Measurements from ENCODE around the gene NPM3.
A peak's percentile ranks its signal among the peaks of the same experiment; 100 is the strongest.

NPM3 gene

DNA sequence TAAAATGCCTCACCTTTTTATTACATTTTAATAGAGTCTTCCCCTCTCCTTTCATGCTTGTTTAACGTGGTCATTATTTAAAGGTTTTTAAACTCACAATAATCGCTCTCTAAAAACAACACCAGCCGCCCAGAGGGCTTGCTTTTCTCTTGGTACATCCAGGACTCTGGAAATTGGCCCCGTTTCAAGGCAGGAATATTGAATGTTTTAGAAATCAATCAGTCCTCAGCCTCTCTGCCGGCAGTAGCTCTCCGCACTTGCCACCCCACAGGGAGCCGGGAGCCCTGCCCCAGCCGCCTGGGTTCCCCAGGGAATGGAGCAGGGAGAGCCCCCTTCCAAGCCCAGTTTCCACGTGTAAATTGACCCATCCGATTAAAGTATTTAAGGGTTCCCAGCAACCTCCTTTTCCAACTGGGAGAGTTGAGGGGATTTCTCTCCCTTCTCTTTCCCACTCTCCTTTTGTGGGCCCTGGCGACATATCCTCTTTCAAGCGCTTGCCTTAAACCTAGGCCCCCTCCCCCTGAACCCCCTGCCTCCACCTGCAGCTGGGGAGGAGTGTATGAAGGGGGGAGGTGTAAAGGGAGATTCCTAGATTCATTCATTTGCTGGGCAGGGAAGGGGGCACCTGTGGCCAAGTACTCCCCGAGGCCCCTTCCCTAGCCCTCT is 9.2 kb downstream of the NPM3 start:
- DNase-seq = no peak

DNA sequence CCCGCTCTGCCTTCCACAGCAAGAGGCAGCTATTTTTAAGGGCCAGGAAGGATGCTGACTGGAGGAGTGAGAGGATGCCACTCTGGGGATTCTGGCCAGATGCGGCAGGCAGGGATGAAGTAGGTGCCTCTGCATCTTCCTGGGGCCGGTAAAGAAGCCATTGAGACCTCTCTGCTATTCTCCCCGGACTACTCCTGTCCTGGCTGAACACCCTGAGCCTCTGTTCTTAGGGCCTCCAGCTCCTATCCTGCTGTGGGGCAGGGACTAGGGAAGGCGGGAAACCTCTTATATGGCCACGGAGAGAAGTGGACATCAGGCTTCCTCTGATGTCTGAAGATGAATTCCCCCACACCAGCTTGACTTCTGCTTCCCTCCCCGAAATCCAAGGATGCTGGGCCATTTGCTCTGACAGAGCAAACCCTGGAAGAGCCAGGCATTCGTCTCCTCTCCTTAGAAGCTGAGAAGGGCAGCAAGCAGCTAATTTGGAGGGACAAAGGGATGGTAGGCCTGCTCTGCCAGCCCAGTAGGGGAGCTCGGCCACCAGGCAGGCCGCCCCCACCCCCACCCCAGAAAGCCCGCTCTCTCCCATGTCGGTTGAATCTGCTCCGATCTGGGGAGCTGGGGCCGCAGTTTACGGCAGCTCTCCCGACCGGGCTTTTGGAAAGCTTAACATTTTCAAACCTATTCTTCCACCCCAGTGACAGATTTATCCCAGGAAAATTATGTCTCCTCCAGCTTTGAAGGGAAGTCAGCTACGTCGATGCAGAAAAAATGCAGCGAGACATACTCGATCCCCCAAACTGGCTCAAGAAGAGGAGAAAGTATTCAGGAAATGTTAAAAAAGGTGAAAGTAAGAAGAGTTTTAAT is 10.1 kb downstream of the NPM3 start:
- no peak for DNase-seq

DNA sequence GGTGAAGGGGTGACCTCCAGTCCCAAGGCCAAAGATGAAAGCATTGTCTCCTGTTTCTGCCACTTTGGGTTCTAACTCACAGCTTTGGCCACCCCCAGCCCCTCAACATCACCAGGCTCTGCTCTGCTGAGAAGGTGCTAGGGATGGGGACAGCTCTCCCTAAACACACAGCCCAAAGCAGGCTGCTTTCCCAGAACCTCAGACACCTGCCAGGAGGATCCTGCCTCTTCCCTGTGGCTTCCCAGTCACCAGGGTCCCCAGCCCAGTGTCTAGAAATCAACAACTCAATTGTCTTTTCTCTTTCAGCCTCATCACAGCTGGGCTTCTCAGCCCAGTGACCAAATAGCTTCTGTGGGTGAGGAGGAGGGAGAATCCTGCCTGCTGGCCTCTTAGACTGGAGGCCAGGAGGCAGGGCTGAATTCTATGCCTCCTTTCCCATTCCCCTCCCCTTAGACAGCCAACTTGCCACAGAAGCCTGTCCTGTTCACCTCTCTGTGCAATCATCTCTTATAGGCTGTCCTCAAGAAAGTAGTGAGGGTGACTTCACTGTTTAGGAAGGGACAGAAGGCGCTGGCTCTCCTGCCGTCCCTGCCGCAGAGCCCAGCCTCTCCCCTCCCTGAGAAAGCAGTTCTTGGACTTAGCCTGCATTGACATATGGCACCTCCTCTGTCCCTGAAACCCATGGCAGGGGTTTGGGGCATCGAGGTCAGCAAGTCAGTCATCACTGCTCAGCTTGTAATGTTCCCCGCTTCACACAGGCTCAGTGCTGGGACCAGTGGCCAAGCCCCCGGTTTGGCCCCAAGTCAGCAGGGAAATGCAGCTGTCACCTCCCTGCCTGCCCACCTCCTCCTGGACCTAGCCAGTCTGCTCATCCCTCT is 11.0 kb downstream of the NPM3 start:
- no peak for DNase-seq

DNA sequence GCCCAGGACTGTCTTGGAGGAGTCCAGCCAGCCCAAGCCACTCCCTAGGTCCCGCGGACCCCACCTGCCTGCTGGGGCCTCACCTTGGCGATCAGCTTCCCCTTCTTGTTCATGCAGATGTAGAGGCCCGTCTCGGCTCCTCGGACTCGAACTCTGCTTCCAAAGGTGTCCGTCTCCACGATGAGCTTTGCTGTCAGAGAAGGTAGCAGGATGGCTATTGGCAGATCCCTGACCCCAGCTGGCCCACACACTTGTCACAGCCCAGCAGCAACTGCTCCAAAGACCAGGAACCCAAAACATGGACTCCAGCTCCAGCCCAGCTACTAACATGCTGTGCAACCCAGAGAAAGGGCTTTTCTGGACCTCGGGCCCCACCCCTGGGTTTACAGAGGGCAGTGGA is 11.9 kb downstream of the NPM3 start:
- DNase-seq = no peak

DNA sequence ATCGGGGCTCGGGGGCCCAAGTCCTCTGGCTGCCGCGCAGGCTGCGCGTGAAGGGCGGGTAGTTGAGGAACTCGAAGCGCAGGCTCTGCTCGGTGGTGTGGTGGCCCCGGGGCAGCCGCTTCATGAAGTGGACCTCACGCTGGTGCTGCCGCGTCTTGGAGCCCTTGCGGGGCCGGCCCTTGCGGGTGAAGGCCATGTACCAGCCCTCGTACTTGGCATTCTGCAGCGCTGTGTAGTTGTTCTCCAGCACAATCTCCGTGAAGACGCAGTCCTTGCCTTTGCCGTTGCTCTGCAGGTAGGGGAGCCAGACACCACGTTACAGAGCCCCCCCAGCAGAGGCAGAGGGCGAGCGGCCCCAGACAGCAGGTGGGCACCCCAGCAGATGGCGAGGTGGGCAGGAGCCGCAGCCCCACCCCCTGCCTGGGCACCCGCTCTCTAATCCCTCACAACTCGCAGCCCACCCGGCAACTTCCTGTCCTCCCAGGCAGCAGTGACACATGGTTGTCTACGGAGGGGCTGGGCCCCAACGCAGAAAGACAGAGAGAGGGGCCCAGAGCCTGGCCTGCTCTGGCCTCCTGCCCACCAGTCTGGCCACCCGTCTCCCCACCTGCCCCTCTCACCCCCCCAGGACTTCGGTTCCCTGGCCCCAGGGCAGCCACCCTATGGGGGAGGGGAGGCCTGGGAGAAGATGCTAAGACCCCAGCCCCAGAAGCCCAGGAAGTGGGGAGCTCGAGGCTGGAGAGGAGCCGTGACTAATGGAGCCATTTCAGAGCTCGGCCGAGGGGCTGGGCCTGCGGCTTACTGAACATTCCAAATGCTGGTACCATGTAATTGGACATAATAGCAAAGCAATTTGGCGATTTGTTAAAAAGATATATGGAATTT is 12.7 kb downstream of the NPM3 start:
- no peak for DNase-seq

DNA sequence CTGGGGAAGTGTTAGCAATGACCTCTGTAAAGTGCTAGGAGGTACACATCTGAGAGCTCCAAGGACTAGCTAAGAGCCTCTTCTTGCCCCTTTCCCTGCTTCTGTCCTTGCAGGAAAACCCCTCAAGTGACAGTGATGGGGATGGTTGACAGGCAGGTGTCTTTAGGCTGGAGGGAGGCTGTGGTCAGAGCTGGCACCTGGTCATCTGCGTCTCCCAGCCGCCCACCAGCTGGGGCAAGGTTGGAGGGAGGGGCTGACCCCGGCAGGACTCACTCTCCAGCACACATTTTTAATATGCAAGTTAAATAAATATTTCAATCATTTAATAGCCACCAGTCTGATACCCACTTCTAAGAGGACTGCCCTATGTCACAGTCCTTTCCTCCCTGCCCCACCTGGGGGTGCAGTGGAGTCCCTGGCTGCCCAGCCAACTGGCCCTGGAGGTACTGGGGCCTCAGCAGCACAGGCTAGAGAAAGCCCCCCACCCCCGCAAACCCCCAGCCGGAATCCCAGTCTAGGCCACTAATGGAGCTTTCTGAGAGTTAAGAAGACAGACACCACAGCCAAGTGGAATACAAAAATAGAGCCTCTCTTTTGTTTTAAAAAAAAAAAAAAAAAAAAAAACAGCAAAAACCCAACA is 13.6 kb downstream of the NPM3 start:
- DNase-seq = no peak

DNA sequence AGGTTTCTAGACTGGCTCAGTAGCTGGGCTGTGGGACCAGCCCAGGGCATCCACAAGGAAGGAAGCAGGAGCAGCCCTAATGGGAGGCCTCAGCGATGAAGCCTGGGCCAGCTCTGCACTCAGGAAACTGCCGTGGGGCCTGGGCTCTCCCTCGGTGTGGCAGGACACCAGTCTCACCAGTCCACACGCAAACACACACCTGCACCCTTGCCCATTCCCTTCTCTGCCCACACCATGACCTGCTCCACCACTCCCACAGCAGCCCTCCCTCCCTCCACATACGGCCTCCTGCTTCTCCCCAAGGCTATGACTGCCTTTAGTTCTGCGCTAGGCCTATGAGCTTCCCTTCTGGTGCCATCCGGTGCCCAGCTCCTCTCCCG is 14.5 kb downstream of the NPM3 start:
- DNase-seq = no peak

DNA sequence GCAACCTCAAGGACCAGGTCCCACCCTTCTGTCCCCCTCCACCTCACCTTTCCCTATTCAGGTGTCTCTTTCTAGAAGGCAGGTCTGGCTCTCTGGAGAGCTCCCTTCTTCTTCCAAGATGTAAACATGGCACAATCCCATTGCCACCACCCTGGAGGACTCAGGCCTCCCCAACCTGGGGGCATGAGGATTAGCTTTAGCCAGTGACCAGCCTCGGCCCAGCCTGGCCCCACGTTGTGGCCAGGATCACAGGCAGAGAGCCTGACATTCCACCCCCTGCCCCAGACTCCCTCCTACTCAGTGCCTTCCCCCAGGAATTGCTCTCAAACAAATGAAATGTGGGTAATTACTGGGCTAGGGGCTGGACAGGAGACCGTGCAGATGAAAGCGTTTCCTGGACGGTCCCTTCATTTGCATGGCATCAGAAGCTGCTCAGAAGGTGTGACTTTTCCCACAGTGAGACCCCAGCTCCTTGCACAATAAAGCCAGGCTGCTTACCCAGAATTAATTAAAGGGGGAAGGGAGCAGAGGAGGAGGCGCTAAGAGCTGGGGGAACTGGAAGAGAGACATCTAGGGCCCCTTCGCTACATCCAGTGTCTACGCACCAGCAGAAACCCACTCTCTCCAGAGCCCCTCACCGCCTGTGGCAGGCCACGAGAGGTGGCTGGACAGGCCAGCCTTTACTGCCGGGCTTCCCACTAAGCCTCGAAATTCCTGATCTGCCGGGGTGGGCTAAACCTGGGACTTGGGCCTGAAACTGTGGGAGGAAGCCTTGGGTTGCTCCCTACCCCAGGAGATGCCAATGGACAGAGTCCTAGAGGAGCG is 15.1 kb downstream of the NPM3 start:
- no peak for DNase-seq

DNA sequence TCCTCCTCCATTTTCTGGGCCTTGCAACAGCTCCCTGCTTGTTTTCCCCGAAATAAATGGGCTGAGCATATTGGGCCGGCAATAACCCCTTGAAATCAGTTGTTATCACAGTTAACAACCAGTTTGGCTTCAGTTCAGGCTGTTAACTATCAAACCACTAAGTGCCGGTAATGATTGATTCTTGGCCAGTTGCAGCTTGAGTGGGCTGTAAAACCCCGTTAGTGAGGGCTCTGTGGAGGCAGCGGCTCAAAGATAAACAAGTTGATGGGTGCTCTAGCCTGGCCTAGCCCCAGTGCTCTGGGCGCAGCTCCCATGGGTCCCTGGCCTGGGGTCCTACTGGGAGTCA is 15.7 kb downstream of the NPM3 start:
- DNase-seq = peak; percentile 75

DNA sequence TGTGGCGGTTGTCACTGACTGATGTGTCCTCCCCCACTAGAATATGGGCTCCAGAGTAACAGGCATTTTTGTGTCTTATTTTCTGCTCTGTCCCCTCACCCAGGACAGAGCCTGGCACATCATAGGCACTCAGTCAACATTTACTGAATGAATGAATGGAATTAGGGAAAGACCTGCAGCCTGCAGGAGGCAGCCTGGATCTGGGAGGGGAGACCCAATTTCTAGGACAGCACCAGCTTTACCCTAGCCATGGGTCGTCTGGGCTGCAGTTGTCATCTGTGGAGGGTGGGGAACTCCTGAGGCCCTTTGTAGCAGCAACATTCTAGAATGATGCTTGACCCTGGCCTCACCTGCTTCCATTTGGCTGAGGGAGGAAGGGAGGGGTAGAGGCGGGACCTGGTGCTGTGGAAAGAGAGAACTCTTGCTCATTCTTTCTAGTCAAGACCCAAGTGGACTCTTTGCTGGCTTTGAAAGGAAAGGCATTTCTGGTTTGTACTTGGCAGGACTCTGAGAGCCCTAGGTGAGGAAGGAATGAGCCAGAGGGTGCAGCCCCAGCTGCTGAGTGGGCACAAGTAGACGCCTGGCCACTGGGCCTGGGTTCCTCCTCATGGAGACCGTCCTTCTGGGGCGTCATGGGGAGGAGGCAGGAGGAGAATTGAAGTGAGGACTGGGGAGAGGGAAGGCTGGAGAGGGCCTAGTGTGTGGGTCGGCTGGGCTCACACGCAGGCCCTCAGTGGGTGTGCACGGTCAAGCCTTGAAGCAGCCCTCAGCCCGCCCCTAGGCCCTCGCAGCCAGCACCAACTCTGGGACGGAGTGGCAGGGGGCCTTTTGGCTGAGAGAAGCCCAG is 16.3 kb downstream of the NPM3 start:
- no peak for DNase-seq

DNA sequence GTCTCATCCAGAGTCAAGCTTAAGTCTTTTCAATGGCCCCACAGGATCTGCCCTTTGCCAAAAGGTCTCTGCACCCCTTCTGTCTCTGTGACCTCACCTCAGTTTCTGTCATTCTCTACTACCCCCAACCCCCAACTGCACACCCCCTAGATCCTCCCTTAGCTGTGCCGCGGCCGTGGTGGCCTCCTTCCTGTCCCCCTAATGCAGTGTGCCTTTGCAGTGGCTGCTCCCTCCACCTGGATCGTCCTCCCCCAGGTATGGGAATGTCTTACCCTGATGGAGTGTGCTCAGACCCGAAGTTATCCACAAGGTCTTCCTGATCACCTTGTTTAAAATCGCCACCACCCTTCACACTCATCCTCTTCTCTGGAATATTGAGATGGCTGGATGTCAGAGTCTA is 16.9 kb downstream of the NPM3 start:
- DNase-seq = no peak

DNA sequence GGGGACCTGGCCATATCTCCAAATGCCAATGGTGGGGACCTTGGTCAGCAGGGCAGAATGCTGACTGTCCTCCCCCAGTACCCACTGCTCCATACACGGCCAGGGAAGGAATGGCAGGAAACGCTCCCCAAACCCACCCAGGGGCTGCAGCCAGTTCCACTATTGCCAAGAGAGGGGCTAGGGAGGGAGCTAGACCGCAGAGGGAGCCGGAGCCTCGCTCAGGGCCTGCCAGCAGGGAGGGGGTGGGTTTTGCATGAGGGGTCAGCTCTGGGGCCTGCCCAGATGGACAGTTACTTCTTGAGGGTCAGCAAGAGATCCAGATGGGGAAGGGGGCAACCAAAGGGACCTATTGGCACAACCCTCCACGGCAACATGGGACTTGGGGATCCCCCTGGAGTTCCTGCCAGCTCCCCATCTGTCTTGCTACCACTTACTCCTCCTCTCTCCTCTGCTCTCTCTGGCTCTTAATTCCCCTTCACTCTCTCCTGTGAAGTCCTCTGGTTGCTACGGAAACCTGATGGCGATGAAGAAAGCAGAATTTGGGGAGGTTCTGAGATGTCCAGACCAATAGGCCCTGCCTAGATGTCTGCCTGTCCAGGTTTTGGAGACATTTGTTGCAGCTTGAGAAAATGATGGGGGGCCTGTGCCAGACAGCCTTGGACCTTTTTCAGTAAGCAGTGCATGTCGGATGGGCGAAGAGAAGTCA is 20.0 kb downstream of the NPM3 start:
- DNase-seq = no peak

DNA sequence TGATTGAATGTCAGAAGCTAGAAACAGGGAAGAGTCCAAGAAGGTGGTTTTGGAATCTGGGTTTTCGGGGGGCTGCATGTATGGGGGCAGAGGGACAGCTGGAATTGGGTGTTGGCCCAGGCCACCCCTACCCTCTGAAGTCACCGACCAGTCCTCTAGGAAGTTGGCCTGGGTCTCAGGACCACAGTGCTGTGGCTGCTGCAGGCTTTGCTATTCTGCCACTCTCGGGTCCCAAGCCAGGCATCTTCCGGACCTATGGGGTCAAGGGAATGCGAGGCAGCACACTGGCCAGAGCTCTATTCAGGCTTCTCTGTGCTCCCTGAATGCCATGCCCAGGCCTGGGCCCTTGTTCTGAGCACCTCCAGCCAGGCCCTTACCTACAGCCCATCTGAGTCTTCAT is 20.5 kb downstream of the NPM3 start:
- no peak for DNase-seq

DNA sequence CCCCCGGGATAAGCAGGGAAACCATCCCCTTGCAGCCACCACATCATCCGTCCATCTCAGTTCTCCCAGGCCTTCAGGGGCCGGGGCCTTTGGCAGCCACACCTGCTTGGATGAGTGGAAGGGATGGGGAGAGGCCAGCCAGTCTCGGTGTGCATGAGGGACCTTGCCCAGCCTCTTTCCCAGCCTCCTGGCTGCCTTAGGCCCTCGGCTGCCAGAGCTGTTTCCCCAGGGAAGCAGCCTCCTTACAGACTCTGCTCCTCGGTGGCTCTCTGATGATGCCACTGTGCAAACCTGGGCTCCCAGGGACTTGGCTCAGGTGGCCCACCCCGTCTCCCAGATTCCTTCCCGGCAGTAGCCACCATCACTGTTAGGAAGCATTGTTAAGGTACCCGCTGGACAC is 22.0 kb downstream of the NPM3 start:
- DNase-seq = no peak

DNA sequence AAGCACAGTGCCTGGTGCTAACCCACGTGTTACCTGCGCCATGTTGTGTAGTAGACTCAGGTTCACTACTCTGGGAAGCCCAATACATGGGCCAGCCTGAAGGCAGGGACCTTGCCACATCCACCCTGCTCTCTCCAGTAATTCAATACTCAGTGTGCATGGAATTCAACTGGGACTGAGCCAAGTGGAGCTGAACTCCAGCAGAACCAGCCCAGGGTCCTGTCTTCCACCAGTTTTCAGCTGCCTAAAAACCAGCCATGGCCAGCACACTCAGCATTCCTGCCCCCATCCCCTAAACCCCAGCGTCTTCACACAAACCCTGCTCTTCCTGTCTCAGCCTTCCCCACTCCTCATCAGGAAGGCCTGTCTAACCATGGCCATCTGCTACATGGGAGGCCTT is 22.7 kb downstream of the NPM3 start:
- DNase-seq = no peak

DNA sequence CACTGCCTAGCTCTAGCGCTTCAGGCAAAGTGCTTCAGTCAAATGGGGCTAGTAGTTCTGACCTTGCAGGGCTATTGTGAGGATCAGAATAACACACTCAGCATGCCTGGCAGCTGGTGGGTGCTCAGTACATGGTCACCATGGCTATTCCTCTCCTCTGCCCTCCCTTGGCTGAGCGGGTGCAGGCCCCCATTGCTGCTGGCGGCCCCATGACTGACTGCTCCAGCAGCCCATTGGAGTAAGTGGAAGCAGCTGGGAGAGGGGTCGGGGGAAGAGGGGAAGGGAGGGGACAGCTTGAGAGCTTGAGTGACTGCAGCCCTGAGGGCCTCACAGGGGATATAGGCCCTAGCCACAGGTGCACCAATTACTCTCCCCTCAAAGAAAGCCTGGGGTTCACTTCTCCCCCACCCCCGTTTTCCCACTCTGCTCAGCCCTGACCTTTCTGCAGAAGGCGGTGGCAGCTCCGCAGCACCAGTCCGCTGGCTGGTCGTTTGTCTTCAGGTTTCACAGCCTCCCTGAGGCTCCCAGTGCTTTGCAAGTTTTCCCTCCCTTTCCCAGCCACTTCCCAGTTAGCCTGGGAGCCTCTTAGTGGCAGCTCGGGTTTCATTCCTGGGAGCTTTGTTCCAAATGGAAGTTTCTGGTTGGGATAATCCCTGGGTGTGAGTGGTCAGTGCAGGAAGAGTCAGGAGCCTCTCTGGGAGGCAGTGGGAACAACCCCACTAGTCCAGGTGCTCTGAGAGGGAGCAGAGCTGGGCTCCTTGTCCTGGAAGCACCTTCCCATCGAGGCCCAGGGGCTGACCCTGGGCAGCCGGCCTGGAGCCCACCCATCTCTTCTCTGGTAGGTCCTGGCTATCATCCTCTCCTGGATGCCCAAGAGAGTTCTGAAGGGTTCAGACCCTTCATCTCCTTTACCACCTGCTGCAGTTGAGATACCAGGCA is 23.7 kb downstream of the NPM3 start:
- no peak for DNase-seq

DNA sequence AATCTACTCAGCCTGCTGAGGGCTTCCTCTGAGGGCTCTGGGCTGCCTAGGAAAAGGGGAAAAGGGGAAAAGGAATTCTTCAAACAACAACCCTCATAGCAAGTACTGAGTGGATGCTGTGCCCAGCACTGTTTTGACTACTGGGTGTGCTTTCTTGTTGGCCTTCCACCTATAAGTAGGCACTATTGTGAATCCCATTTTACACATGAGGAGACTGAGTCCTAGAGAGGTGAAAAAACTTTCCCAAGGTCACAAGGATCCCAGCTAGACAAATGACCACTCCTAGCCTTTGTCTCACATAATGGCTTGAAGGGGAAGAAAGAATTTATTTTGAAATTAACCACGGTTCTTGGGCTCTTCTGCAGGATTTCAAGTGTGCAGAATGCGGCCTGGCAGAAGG is 24.4 kb downstream of the NPM3 start:
- no peak for DNase-seq

DNA sequence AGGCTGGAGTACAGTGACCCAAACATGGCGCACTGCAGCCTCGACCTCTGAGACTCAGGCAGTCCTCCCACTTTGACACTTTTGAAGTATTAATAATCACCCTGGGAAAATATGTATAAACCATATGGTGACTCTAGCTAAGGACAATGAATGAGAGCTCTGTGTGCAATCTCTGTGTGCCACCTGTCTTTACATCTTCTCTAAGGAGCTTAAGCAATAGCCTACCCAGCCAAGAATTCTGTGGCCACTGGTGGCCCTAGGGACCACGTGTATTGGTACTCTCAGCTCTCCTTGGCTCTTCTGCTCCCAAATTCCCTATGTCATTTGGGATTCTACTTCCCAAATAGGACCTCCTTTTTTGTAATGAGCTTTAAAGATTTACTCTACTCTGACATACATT is 31.0 kb downstream of the NPM3 start:
- DNase-seq = no peak

Measured in DMS79 treated with DMSO at 0.1 percent for 48 hours (cell line).